GM19043 (cell line): ENCODE results near the gene WNT2B.
"Not testable (repeated sequence)": the region's sequence is repeated elsewhere in the genome, so short reads cannot be mapped to it uniquely, and the experiment has no call there.

ENCODE experiments used
- ATAC-seq: cut with Tn5 transposase; IDR thresholded peaks from one replicate; pipeline ENCODE4 v1.9.1; 2021; ENCODE audit warnings: low read depth; ENCODE audit not compliant: unreplicated experiment

Gene WNT2B

DNA sequence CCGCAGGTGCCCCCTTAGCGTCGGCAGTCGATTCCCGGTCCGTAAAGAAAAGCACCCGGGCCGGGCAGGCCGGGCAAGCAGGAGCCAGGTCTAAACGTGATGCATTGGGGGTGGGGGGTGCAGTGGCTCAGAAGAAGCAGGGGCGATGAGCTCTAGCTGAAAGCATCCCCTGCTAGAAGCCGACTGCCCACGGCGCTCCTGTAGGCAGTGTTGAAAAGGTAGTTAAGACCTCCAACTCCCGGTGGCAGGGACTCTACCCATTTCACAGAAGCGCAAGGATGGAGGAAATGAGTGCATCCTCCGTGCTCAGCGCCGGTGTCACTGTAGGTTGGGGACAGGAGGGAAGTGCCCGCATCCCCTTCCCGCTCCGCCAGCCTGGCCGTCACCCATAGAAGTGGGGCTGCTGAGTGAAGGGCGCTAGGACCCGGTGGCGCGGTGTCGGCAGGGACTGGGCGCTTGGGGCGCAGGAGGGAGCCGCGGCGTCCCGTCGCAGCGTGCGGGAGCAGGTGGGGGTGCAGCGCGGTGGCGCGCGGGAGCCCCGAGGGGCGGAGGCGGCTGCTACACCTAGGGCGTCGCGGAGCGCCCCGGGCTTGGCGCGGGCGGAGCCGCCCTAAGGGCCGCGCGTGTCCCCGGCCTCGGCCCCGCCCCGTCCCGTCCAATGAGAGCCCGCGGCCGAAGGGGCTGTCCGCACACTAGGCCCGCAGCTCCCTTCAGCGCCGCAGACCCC, at the start of gene WNT2B:
Gene WNT2B (plus strand): TSS at position 688 of the 727 bp plus-strand sequence. CDS start 298 bp downstream, outside the sequence.
- ATAC-seq = no peak

- ATAC-seq = no peak
Measured at GRCh38 chr1:112460615-112461014, 48.1 kb upstream of the WNT2B start.

DNA sequence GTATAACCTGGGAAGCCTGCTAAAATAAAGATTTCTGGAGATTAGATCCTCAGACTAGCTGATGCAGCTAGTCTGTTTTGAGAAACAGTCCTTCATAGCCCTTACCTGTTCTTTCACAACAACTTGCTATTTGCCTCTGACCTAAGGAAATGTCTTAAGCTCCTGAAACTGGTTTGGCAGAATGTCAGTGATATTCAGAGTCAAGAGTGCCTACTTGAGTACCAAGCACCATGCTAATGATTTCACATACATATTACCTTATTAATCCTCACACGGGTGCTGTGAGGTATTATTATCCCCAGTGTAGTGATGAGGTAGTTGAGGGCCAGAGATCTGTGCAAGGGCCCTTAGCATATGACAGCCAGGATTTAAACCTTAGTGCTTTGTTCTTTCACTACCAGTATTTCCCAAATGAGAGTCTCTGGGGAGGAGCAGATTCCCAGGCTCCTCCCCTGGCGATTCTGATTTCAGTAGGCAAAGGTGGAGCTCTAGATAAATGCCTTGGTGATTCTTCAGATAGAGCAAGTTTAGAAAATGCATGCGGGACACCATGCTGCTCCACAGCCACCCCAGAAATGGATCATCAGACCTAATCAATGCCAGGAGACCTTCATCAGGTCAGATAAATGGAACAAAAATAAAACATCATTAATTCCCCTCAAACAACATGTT, 47.4 kb upstream of the WNT2B start:
- no peak for ATAC-seq

DNA sequence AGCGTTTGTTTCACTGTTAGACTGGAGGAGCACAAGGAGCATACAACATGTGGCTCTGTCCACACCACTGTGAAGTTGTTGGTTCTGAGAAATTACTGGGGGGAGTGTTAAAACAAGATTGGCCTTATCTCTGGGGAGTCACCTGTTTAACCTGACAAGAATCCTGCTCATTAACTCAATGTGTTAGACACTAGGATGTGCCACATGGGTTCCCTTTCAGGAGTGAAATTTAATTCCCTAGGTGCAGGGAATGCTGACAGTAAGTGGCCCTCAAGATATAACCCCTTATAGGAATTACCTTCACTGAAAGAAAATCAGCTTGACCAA, 45.8 kb upstream of the WNT2B start:
- ATAC-seq = no peak

DNA sequence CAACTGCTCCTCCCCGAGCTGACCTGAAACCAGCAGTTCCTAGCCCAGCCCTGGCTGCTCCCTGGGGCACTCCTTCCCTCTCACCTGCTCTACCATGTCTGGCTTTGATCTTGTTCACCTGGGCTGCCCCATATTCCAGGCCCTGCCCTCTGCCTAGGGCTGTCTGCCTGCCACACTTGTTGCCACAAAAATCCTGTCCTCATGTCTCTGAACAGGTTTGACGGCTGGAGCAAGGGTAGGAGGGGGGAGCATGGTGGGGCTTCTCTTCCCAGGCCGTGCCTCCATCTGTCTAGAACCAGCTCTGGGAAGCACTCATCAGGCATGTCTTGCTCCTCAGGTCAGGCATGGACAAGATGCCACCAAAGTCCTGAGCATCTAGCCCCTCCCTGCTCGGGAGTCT, 44.3 kb upstream of the WNT2B start:
- no peak for ATAC-seq

GRCh38 chr1:112465122-112465521, 43.6 kb upstream of the WNT2B start:
- no peak for ATAC-seq

DNA sequence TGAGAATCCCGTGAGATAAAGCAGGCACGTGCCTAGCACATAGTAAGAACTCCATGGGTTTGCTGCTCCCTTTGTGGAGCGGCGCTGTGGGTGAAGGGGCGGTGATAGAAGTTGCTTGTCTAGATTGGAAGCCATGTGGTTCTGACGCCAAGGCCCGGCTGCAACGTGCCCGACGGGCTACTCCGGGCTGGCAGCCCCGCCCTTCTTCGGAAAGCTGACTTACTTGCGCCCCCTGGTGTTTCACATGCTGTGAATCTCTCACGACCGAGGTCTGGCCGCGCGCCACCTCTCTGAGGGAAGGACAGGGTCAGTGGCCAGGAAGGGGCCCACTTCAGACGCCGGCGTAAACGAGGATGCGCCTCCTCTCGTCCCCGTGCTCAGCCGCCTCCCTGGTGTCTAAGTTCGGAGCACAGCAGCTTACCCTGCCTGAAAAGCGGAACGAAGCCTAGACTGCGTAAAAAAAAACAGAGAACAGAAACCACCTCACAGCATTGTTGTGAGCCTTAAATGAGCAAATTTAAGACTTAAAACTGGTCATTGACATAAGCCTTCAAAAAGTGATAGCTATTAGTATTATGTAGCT, 42.6 kb upstream of the WNT2B start:
- peak; percentile 86 for ATAC-seq

GRCh38 chr1:112470324-112470723, 38.4 kb upstream of the WNT2B start:
- not testable (repeated sequence) for ATAC-seq

DNA sequence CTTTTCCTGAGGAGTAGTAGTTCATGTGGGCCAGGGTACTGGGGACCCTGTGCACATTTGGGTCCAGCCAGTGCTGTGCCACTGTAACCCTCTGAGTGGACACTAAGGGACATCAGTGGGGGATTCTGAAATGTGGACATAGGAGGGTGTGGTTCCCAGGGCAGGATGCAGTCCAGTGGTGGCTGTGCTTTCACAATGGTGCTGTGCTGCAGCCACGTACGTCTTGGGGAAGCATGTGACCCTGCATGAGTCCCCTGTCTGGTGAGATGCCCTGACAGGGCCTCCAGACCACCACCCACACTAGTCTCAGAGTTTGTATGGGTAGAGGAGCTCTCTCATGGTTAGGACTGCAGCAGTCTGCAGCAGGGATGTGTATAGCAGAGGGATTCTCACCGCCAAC, 37.8 kb upstream of the WNT2B start:
- no peak for ATAC-seq

GRCh38 chr1:112472142-112472541, 36.6 kb upstream of the WNT2B start:
- ATAC-seq = no peak

- ATAC-seq = no peak
Measured at GRCh38 chr1:112477550-112477949, 31.2 kb upstream of the WNT2B start.

- no peak for ATAC-seq
Measured at GRCh38 chr1:112478314-112478713, 30.5 kb upstream of the WNT2B start.

GRCh38 chr1:112486063-112486462, 22.7 kb upstream of the WNT2B start:
- ATAC-seq = not testable (repeated sequence)

- not testable (repeated sequence) for ATAC-seq
Measured at GRCh38 chr1:112487686-112488085, 21.1 kb upstream of the WNT2B start.

DNA sequence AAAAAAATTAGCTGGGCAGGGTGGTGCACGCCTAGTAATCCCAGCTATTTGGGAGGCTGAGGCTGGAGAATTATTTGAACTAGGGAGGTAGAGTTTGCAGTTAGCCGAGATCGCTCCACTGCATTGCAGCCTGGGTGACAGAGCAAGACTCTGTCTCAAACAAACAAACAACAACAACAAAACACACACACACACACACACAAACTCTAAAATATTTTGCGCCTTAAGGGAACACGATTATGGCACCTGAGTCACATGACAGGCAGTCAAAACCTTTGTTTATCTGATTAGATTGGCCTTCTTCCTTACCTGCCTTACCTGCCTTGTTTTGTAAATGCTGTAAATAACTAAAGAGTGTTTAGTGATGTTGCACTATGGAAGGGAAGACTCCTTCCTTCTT, 20.6 kb upstream of the WNT2B start:
- ATAC-seq = no peak

DNA sequence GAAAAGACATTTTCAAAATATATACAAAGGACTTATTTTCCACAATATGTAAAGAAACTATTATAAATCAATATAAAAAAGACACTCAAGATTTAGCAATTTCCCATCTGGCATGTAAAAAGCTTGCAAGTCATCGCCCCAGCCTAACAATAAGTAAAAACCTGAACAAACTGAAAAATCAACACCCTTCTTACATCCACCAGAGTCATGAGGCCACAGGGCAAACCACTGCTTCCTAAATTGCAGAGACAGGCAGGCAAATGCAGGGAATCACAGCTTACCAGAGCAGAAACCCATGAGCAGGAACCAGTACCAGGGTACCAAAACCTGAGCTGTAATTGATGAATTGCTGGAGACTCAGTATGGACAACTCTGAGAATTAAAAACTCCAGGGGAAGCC, 16.7 kb upstream of the WNT2B start:
- no peak for ATAC-seq

- ATAC-seq = no peak
Measured at GRCh38 chr1:112493351-112493750, 15.4 kb upstream of the WNT2B start.

DNA sequence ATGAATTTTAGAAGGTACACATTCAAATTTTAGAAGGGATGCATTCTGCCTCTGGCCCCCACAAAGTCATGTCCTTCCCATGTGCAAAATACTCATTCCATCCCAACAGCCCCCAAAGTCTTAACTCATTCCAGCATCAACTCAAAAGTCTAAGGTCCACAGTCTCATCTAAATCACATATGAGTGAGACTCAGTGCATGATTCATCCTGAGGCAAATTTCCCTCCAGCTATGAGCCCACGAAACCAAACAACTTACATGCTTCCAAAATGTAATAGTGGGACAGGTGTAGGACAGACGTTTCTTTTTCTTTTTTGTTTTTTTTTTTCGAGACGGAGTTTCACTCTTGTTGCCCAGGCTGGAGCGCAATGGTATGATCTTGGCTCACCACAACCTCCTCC, 12.5 kb upstream of the WNT2B start:
- ATAC-seq = no peak

GRCh38 chr1:112501810-112502641, 6.7 kb upstream of the WNT2B start:
- ATAC-seq = no peak

- ATAC-seq = no peak
Measured at GRCh38 chr1:112502826-112503225, 5.9 kb upstream of the WNT2B start.

GRCh38 chr1:112504001-112504660, 4.6 kb upstream of the WNT2B start:
- ATAC-seq = no peak
